ENCODE measurements around the gene PNCK.
A peak's percentile ranks its signal among the peaks of the same experiment; 100 is the strongest.
"Not testable (repeated sequence)": the region's sequence is repeated elsewhere in the genome, so short reads cannot be mapped to it uniquely, and the experiment has no call there.

Gene PNCK

DNA sequence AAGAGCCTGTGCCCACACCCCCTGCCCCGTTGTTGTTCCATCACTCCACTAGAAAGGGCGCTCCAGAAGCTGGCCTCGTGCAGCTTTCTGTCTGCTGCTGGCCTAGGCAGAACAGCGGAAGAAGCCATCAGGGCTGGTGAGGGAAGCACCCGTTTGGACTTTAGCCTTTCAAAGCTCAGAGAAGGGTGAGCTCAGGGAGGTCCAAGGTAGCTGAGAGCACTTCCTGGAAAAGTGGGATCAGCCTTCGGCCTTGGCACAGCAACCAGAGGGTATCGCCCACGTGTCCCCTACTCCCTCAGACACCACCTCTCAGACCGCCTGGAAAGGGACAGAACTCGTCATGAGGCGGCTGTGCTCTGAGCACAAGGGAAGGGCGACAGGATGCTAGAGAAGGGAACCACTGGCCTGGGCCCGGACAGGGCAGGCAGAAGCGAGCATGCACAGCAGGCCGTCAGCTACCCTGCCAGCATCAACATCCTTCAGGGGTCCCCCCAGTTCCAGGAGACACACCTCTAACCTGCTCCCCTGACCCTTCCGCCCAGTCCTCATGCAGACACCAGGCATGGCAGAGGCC lies 25.7 kb upstream of the PNCK start:
- not testable (repeated sequence) for DNase-seq (ENCODE audit: low read depth in 2 of 2)

DNA sequence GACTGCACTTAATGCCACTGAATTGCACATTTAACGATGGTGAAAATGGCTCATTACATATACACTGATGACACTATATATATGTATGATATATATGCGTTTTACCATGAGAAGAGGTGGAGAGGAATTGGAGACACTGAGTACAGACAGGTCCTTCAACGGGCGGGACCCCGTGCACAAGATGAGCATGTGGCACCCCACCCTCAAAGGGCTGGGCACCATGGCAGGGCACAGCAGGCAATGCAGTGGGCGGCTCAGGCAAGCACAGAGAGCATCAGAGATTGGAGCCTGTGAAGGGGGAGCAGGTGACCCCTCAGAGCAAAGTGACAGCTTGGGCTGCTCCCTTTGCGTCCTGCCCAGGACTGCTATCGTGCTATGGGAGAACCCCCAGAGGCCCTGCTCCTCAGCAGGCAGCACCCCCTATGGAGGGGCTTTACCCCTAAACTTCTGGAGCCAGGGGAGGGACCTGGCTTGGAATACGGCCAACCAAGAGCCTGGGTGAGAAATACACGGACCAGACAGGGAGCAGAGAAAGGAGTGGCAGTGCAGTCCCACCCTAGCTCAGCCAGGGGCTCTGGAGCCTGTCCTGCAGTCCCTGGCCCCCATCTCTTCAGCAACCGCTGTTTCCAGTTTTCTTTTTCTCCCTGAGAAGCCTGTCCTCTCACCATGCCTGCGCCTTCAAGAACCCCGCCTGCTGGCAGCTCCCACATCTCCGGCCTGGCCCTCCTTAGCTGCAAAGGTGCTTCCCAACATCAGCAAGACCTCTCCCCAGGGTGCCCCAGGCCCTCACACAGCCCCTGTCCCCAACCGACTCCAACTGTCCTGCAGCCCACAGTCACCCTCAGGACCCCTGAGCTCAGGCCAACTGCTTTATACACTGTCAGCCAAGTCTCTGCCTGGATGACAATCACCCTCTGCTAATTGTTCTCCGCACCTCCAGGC lies 24.6 kb upstream of the PNCK start:
- no peak for DNase-seq (ENCODE audit: low read depth in 2 of 2)

DNA sequence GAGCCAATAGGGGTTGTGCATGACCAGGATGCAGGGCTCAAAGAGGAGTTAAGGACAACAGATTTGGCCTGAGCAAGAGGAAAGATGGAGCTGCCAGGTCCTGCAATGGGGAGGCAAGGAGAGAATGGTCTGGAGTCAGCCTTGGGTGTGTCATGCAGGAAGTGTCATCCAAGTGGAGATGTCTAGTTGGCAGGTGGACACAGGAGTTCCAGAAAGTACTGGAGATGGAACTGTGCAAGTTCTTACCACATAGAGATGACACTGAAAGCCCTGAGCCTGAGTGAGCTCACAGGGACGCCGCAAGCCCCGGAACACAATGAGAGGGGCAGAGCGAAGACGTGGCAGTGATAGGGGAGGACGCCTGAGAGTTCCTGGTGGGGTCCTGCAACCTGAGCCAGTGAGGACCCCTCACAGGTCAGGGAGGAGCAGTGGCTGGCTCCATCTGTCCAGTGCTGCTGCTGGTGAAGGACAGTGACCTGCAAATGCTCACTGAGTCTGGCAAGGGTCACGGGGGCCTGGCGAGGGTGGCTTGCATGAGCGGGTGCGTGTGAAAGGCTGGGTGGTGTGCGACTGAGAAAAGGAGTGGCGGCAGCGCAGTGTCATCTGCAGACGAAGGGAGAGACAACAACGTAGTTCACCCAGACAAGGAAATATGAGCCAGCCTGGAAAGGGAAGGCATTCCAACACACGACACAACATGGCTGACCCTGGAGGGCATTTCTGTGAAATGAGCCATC lies 23.5 kb upstream of the PNCK start:
- DNase-seq (ENCODE audit: low read depth in 2 of 2) = not testable (repeated sequence)

DNA sequence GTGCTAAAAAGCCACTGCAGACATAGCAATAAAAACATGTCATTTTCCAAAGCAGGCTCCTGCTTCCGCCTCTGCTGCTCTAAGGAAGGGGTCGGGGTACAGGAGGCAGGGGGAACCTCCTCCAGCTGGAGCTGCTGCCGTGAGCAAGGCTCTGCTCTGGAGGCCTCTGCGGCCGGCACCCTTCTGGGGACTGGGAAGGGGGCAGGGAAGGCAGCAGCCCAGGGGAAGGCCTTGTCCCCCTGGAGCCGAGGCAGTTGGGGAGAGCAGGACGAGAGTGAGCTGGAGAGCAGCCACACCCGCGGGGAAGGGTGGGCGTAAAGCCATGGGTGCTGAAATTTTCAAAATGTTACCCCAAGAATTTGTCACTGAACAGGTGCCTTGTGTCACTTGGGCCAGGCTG lies 22.9 kb upstream of the PNCK start:
- DNase-seq (ENCODE audit: low read depth in 2 of 2) = not testable (repeated sequence)

DNA sequence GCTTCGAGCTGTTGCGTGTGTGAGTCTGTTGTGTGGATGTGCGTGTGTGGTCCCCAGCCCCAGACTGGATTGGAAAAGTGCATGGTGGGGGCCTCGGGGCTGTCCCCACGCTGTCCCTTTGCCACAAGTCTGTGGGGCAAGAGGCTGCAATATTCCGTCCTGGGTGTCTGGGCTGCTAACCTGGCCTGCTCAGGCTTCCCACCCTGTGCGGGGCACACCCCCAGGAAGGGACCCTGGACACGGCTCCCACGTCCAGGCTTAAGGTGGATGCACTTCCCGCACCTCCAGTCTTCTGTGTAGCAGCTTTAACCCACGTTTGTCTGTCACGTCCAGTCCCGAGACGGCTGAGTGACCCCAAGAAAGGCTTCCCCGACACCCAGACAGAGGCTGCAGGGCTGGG lies 22.5 kb upstream of the PNCK start:
- no peak for DNase-seq (ENCODE audit: low read depth in 2 of 2)

DNA sequence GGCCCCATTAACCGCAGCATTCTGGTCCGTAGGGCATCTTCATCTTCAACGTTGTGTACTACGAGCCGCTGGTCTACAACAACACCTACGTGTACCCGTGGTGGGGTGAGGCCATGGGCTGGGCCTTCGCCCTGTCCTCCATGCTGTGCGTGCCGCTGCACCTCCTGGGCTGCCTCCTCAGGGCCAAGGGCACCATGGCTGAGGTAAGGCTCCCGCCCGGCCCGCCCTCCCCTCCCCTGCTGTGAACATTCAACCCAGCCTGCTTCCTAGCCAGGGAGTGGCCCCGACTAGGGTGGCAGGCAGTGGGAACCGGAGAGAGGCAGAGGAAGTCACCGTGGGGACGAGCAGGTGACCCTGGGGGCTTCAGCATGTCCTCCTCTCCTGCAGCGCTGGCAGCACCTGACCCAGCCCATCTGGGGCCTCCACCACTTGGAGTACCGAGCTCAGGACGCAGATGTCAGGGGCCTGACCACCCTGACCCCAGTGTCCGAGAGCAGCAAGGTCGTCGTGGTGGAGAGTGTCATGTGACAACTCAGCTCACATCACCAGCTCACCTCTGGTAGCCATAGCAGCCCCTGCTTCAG lies 21.2 kb upstream of the PNCK start:
- DNase-seq (ENCODE audit: low read depth in 2 of 2) = no peak

DNA sequence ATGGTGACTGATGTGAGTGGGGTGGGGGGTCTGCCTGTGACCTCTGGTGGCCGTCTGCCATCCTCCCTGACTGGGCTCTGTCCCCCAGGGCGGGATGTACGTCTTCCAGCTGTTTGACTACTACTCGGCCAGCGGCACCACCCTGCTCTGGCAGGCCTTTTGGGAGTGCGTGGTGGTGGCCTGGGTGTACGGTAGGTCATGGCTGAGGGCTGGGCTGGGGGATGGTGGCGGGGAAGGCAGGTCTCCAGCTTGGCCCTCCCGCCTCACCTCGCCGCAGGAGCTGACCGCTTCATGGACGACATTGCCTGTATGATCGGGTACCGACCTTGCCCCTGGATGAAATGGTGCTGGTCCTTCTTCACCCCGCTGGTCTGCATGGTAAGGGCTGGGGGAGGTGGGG lies 20.6 kb upstream of the PNCK start:
- not testable (repeated sequence) for DNase-seq (ENCODE audit: low read depth in 2 of 2)

DNA sequence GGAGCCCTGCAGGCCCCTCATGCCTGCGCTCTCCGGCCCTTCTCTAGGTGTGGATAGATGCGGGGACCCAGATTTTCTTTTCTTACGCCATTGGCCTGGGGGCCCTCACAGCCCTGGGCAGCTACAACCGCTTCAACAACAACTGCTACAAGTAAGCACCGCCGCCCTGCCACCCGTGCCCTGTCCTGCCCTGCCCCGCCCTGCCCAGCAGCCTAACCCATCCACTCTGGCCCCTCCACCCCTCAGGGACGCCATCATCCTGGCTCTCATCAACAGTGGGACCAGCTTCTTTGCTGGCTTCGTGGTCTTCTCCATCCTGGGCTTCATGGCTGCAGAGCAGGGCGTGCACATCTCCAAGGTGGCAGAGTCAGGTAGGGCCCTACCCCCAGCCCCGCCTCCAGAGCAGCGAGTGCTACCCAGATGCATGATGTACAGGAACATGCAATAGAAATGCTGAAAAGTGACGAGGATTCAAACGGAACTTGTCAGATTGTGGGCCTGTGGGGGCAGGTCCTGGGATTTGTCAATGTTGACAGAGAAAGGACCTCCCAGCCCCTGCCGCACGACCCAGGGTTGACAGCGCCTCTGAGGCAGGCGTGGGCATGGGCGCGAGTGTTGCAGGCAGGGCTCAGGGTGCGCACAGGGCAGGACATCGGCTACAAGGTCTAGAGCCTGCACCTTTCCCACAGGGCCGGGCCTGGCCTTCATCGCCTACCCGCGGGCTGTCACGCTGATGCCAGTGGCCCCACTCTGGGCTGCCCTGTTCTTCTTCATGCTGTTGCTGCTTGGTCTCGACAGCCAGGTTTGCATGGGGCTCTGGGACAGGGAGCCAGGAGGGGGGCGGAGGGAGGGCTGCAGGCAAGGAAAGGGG lies 19.8 kb upstream of the PNCK start:
- DNase-seq (ENCODE audit: low read depth in 2 of 2) = no peak

DNA sequence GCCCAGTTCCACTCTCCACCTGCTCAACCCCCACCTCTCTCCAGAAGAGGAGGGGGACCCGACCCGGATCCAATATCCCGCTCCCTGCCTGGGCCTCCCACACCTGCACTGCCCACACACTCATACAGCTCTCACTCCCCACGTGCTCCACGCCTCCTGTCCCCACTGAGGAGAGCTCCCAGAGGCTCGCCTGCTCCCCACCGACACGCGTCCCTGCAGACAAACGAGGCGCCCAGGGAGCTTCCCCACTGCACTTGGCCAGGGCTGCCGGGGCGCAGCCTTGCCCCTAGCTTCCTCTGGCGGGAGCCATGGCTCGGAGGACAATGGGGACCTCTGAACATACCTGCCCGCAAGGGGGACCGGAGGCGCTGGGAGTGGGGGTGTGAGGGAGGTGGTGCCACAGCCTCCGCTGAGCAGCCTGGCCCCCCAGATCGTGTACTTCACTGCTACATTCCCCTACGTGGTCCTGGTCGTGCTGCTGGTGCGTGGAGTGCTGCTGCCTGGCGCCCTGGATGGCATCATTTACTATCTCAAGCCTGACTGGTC lies 19.1 kb upstream of the PNCK start:
- DNase-seq (ENCODE audit: low read depth in 2 of 2) = no peak

DNA sequence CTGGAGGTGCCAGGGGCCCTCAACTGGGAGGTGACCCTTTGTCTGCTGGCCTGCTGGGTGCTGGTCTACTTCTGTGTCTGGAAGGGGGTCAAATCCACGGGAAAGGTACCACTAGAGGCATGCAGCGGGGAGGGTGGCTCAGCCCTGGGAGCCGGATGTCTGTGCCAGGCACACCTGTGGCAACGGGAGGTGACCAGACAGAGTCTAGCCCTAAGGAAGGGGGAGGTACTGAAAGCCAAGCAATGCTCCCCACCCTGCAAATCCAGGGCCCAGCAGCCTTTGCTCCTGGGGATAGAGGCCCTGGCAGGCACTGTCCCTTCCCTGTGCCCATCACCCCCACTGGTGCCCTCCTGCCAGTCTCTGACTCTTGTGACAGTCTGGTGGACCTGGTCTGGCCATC lies 18.4 kb upstream of the PNCK start:
- no peak for DNase-seq (ENCODE audit: low read depth in 2 of 2)

DNA sequence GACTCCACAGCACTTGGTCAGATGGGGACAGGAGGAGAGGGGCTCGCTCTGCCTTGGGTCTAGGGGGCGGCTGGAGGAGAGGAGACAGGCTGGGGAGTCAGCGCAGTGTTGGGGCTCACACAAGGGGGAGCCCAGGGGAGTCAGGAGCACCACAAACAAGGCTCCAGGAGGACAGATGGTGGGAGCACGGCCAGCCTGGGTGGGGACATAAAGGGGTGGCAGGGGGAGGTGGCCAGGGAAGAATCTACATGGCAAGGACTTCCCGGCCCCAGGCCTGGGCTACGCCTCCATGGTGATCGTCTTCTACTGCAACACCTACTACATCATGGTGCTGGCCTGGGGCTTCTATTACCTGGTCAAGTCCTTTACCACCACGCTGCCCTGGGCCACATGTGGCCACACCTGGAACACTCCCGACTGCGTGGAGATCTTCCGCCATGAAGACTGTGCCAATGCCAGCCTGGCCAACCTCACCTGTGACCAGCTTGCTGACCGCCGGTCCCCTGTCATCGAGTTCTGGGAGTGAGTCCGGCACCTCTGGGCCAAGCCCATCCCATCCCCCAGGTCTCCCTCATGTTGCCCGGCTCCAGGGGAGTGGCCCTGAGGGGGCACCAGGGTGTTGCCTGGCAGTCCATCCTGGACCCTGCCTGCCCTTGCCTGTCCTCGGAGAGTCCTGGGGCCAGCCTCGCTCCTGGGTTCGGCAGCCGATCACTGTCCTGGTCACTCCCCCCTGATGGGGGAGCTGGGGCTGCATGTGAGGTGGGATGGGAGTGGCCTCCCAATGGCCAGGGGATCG lies 17.6 kb upstream of the PNCK start:
- DNase-seq (ENCODE audit: low read depth in 2 of 2) = not testable (repeated sequence)

DNA sequence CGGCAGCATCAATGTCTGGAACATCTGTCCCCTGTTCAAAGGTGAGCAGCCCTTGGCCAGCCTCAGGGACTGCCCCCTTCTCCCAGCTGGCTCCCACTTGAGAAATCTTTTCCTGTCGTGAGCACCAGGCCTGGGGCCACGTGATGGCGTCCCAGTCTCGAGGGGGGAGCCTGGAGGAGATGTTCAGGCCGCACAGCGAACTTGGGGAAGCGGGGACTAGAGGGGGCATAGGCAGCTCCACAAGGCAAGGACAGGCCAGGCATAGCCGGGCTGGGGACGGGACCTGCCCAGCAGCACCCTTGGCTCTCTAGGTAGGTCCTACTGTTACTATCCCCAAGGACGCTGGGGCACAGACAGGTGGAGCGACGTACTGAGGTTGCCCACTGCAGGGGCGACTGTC lies 16.9 kb upstream of the PNCK start:
- DNase-seq (ENCODE audit: low read depth in 2 of 2) = no peak

DNA sequence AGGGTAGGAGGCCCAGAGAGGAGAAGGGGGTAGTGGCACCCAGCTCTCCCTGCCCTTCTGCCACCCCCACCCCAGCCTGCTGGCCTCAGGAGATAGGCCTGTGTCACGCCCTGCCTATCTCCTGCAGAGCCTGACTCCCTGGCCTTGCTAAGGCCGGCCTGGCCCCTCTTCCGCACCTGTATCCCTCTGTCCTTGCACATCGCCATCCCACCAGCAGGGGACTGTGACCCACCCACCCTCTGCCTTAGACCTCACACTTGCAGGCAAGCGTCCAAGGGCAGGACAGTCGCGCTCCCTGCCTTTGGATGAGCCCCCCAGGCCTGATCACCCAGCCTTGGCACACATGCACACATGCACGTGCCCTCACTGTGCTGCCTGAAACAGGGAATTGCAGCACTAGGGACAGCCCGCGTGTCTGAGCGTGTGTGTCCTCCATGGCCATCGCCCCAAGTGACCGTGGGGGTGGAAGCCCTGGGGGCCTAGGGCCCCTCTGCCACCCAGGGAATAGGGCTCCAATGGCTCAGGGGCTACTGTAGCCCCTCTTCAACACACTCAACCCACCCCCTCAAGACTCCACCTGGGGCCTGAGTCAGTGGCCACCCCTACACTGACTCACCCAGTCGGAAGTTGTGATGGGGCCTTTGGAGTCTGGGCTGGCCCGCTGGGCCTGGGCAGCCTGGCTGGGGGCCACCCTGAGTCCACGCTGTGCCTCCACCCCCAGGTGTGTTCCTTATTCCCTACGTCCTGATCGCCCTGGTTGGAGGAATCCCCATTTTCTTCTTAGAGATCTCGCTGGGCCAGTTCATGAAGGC lies 16.2 kb upstream of the PNCK start:
- DNase-seq (ENCODE audit: low read depth in 2 of 2) = no peak

DNA sequence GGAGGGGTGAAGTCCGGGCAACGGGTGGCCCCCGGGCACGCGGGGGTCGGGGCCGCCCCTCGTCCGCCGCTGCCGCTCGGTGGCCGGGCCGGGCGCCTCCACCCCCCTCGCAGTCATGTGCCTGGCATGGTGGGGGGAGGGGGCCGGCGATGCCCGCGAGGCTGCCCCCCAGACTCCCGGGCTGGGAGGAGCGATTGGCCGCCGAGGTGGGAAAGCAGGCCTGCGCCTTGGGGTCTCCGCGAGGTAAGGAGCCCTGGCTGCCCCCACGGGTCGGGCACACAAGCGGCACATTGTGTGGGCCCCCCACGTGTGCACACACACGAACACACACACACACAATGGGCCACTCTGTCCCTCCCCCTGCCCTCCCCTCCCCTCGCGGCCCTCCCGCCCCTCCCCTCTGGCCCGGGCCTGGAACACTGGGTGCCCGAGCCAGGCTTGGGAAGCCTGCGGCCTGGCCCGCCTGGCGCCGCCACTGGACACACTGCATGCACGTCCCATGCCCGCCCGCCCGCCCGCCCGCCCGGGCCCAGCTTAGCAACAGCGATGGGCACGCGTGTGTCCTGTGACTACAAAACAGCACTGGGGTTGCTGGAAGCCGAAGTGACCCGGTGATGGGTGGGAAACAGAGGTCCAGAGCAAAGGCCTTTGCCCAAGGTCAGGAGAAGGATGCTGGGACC lies 15.4 kb upstream of the PNCK start:
- DNase-seq (ENCODE audit: low read depth in 2 of 2) = no peak

DNA sequence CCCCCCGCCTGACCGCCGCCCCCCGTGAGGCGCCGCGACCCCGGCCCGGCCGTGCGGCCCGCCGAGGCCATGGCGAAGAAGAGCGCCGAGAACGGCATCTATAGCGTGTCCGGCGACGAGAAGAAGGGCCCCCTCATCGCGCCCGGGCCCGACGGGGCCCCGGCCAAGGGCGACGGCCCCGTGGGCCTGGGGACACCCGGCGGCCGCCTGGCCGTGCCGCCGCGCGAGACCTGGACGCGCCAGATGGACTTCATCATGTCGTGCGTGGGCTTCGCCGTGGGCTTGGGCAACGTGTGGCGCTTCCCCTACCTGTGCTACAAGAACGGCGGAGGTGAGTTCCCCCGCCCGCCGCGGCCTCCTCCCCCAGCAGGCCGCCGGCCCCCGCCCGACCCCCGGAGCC lies 14.9 kb upstream of the PNCK start:
- DNase-seq (ENCODE audit: low read depth in 2 of 2) = no peak

DNA sequence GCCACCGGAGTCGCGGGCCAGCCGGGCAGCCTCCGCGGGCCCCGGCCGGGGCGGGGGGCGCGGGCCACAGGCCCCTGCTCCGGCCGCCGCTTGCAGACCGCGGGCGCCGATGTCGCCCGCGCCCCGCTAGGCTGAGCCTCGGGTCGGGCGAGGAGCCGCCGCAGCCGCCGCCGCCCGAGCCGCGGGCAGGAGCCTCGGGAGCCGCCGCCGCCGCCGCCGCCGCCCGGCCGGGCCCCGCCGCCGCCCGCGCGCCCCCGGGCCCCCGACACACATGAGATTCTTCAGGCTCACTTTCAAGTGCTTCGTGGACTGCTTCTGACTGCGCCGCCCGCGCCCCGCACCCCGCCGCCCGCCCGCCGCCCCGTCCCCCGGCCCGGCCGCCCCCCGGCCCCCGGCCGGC lies 14.5 kb upstream of the PNCK start:
- DNase-seq (ENCODE audit: low read depth in 2 of 2) = no peak

DNA sequence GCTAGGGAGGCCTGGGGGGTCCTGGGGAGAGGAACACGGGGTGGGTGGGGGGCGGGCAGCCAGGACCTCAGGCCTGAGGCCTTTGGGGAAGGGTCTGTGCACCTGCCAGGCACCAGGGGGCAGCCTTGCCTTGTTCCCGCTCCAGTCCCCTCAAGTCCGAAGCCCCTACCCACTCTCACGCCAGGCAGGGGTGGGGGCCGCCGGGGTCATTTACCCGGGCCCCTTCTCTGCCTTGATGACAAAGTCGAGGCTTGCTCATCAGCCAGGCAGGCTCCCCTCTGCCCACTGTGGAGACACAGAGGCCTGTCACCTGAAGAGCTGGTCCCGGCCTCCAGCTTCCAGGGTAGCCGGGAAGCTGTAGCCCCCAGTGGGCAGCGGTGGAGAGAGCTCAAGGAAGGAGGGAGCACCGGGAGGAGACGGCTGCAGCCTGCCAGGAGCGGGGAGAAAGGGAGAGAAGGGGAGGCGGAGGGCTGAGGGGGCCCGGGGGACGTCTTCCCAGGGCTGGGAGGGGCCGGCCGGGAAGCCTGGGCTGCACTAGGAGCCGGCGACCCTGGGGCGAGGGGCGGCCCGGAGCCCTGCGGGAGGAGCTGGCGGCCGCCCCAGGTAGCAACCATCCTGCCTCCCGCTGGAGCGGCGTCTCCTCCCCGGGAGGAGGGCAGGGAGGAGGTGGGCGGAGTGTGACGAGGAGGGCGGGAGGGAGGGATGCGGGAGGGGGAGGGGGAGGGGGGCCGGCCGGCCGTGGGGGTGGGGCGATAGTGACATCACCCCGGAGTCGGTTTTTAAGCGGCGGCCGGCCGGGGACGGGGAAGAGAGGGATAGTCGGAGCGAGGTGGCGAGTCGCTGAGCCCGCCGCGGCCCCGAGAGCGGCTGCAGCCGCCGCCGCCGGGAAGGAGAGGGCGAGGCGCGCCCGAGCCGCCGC lies 13.8 kb upstream of the PNCK start, which contains the start of gene SLC6A8:
Gene SLC6A8, plus strand, starts transcription at position 806 of the 919 bp plus-strand sequence. CDS start 649 bp downstream, outside the sequence.
- DNase-seq (ENCODE audit: low read depth in 2 of 2) = peak; percentile 24 to 28

Data from fibroblast of skin of left biceps (primary cell).